ENCODE measurements around the gene LIX1L.

LIX1L gene

GRCh38 chr1:145985129-145985501 is 27.3 kb upstream of the LIX1L start:
- DNase-seq = no peak

GRCh38 chr1:145983960-145984830 is 26.4 kb upstream of the LIX1L start:
- no peak for DNase-seq

- DNase-seq = peak; percentile 80
Observed at GRCh38 chr1:145983206-145983675, 25.4 kb upstream of the LIX1L start.

- no peak for DNase-seq
Observed at GRCh38 chr1:145982010-145982723, 24.4 kb upstream of the LIX1L start.

GRCh38 chr1:145980457-145980994 is 22.7 kb upstream of the LIX1L start:
- no peak for DNase-seq

GRCh38 chr1:145979746-145980456 is 22.1 kb upstream of the LIX1L start:
- no peak for DNase-seq

GRCh38 chr1:145978854-145979745 is 21.3 kb upstream of the LIX1L start:
- DNase-seq = peak; percentile 99

- DNase-seq = no peak
Observed at GRCh38 chr1:145978471-145978853, 20.6 kb upstream of the LIX1L start.

- DNase-seq = peak; percentile 81
Observed at GRCh38 chr1:145977486-145978470, 20.0 kb upstream of the LIX1L start.

GRCh38 chr1:145977016-145977415 is 19.2 kb upstream of the LIX1L start:
- no peak for DNase-seq

- no peak for DNase-seq
Observed at GRCh38 chr1:145975216-145975615, 17.4 kb upstream of the LIX1L start.

- no peak for DNase-seq
Observed at GRCh38 chr1:145974721-145975120, 16.9 kb upstream of the LIX1L start.

GRCh38 chr1:145972580-145972979 is 14.8 kb upstream of the LIX1L start:
- no peak for DNase-seq

- no peak for DNase-seq
Observed at GRCh38 chr1:145967288-145967687, 9.5 kb upstream of the LIX1L start.

GRCh38 chr1:145965119-145965744 is 7.4 kb upstream of the LIX1L start:
- DNase-seq = no peak

- DNase-seq = peak; percentile 88
Observed at GRCh38 chr1:145964328-145965118, 6.7 kb upstream of the LIX1L start, which contains the start of the genes ANKRD34A and POLR3GL. TSS of gene ANKRD34A (minus strand) at chr1:145964575. CDS start at chr1:145961759, 2,816 bp downstream. TSS of gene POLR3GL (plus strand) at chr1:145964690. CDS start at chr1:145974866, 10,176 bp downstream.

GRCh38 chr1:145963265-145964019 is 5.6 kb upstream of the LIX1L start:
- DNase-seq = no peak
